ENCODE data around the gene TENT5C.

Gene TENT5C

DNA sequence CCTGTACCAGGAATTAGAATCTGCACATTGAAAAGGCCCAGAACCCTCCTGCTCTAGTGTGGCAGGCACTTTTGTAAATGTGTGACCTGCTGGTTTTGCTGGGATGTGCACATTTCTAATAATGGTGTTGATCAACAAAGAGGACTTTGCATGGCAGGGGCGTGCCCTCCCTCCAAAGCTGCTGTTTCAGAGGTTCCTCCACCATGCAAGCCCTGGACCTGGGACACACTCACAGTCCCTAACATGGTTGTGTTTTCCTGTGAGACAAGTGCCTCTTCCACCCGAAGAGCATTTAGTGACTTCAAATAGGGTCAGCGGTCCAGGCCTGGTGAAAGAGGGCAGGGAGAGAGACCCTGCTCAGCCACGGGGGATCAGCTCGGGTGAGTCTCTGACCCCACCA is 28.1 kb downstream of the TENT5C start:
- no peak for DNase-seq

DNA sequence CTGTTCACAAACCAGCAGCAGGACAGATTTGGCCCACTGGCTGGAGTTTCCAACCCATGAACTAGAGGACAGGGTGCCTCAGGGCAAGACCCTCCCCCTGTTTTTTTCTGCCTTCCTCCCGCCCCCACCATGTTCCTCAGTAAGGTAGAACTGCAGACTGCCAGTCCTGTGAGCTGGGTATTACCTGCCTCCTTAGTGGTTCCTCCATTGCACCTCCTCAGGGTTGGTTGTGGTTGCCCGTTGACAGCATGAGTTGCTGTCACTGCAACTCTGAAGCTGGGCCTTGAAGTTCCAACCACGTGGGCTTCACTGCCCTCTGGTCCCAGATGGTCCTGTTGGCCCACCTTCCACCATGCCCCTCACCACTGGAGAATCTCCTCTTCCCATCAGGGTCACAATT is 28.8 kb downstream of the TENT5C start:
- no peak for DNase-seq

DNA sequence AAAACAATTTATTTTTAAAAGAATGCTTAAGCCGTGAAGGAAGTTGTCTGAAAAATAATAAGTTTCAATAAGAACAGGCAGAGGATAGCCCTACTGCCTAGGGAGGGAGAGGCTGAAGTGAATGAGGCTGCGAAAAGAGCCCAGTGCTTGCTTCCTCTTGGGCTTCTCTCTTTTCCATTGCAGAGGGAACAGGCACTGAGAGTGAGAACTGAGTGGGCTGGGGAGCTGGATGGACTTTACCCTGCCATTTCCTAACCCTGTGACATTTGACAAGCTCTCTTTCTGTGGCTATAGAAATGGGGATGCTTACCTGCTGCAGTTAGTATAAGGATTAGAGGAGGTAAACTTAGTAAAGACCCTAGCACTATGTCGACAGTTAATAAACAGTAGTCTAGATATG is 30.0 kb downstream of the TENT5C start:
- DNase-seq = no peak

DNA sequence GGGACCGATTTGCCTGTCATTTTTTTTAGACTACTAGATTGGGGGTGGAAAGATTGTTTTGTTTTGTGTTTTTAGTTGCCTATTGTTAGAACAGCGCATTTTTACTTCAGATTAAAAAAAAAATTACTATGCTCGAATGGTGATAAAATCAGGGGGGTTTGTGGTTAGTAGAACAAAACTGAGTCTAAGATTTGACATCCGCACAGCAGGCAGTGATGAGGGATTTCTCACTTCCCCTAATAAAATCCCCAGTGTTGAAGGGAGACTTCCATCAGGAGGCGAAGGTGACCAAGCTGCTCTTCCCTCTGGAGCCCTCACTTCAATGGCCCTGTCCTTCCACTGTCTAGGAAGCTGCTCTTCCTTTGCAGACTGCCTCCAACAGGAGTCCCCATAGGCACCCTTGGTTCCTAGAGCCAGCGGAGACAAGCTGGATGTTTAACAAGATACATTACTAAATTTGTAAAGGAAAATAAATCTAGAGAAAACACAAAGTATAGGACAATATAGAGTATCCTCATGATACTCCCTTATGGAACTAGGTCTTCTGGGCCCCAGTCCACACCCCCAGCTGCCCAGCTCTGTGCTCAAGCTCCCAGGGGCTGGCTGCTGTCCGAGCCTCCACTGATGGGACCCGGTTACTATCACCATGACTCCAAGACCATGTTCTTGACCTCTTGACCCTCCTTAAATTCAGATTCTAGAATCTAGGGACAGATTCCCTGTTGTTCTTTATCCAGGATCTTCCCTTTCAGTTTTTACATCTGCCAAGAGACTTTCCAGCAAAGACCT is 31.0 kb downstream of the TENT5C start:
- no peak for DNase-seq

DNA sequence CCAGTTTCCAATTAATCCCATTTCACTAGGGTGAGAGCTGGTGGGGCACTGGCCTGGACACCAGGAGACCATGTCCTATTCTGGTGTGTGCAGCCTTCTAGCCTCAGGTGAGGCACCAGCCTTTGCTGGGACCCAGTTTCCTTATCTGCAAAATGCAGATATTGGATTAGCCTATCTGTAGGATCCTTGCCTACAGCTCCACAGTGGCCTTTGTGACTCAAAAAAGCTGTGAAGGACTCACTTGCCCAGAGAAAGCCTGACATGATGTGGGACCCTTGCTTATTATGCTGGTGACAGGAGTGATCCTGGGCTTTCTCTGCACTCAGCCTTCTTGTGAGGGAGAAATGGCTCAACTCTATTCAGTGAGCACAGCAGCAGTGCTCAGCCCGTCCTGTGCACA is 32.3 kb downstream of the TENT5C start:
- no peak for DNase-seq

DNA sequence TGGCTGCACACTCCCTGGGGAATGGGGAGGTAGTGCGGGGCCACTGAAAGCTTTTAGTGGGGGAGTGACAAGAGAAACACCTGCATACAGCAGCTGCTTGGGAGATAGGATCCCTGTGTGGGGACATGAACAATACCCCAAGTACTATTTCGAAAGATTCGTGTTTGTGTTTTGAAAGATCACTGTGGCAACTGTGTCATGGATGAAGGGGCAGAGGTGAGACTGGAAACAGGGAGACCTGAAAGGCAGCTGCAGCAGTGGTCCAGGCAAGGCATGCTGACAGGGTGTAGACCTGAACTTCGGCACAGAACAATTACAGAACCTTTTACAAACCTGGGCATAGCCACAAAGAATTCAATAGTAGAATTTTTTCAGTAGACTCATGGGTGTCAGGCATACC is 32.9 kb downstream of the TENT5C start:
- DNase-seq = no peak

DNA sequence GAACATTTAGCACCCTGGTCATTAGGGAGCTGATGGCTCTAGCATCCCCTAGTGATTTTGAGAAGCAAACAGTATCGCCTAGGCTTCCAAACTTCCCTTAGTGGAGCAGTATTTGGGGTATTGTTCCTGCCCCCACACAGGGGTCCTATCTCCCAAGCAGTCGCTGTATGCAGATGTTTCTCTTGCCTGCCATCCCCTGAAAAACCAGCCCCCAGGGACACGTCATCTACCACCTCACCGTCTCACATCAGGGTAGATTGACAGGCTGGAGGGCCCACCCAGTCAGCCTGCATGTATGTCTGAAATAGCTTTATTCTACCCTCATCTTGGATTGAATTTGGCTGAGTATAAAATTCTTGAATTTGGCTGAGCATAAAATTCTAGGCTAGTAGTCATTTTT is 33.9 kb downstream of the TENT5C start:
- no peak for DNase-seq

DNA sequence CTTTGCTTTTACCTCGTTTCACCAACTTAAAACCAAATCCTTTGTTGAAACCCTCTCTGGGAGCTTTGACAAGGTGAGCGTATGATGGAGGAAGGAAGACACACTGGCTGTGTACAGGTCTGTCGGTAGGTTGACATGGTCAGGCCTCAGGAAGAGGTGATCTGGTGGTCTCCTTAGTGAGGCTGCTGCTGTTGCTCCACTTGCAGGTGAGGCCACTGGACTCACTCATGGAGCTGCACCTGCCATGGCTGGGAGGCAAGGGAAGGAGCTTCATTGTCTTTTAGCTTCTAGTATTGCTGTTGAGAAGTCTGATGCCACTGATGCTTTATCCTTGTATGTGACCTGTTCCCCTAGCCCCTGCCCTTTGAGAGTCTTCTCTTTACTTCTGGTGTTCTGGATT is 35.7 kb downstream of the TENT5C start:
- DNase-seq = no peak

DNA sequence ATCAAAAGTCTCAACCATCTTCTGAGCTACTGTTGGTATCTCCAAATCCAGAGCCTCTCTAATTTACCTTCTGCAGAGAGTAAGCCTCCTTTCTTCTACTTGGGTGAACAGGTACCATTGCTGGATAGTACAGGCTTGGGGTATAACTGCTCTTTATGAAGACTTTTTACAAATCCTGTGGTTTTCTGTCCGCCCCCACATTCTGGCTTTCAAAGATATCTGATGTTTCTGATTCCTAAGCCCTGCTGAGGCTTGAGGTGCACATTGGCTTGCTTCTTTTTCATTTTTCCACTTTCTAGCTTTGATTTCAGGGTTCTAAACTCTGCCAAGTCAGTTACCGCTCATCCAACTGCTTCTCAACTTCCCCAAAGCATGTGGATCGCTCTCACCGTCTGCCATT is 37.1 kb downstream of the TENT5C start:
- no peak for DNase-seq

DNA sequence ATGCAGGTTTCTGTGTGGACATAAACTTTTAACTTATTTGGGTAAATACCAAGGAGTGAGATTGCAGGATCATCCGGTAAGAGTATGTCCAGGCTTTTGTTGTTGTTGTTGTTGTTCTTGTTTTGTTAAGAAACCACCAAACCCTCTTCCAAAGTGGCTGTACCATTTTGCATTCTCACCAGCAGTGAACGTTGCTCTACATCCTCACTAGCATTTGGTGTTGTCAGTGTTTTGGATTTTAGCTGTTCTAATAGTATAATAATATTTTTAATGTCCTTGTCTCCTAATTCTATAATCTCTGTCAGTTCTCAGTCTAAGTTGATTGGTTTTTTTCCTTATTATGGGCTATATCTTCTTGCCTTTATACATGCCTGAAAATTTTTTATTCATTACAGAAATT is 37.8 kb downstream of the TENT5C start:
- no peak for DNase-seq

DNA sequence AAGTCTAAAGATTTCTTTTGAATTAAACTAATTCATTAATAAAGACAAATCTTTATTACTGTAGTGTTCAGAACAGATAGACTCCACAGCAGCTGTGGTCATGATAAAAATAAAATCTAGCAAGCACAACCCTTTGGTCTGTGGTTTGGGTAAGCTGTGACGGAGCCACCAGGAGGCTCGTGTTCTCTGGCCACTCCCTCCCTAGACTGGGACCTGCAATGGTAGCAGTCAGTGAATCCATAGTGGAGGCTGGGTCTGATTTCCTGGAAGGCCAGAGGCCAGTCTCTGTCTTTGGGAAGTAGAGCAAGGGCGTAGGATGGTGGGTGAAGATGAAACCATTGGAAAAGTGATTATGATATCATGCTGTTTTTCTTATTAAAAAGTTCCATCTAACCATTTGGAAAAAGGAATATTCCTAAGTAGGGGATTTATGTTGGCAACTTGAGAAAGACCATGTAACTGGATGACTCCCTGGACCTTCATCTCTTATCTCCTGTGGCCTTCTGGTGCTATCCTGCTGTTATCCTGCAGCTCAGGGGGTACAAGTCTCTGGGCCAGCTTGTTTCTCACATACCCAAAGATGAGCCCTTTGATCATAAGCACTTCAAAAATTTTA is 39.0 kb downstream of the TENT5C start:
- no peak for DNase-seq

DNA sequence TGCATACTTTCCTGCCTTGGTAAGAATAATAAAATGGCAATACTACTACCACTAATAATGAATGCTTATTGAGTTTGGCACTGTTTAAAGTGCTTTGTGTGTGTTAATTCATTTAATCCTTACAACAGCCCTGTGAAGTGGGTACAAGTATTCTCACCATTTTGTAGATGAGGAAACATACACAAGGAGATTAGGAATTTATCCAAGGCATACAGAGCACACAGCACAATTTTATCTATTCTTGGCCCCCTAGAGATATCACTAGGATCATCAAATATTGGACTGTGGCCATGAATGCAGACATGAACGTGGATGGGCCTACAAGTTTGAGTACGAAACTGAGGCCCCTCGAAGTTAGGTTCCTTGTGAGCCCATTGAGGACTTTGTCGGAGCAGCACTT is 39.5 kb downstream of the TENT5C start:
- no peak for DNase-seq

DNA sequence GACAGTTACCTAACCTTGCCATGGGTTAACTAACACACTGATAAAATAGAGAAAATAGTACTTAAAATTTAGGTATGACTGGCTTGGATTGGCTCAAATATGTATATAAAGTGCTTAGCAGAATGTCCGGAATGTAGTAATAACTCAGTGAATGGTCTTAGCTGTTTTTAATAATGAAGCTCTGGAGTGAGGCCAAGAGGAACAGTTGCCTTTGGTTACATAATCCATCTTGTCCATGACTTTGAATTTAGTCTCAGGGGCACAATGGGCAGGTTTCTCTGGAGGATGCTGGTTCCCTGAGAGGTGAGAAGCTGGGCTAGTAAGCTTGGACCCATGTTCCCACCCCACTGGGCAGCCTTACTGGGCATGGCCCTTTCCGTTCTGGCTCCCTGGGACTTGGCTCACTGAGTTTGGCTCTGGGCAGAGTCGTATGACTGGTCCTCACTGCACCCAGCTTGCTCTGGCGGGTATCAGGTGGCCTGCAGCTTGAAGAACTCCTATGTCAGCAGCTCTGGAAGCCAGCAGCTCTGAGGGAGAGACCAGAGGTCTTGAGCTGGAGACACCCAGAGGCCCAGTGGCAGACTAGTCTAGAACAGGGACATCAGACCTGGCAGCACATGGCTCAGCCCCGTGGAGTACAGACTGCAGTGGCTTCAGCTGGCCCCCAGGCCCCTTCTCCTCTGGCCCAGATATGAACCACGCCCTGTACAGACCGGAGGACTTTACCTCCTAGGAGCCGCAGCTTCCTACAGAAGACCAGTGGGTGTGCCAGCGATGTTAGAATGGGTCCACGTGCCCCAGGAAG is 40.4 kb downstream of the TENT5C start:
- DNase-seq = no peak

DNA sequence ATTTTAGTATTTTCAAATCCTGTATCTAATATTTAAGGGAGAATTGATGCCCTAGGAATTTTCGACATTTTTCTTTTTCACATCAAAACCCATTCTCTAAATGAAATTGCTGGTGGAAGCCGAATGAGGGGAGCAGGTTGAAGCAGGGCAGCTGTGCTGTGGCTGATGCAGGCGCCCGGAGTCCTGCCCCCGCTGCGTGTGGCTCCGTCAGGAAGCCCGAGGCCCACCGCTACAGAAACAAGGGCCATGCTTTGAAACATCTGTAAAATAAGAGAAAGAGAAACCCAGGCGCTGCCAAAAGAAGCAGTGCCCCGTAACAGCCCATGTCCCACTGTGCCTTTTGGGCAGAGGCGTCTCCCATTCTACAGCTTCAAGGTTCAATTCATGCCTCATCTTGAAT is 41.1 kb downstream of the TENT5C start:
- DNase-seq = no peak

DNA sequence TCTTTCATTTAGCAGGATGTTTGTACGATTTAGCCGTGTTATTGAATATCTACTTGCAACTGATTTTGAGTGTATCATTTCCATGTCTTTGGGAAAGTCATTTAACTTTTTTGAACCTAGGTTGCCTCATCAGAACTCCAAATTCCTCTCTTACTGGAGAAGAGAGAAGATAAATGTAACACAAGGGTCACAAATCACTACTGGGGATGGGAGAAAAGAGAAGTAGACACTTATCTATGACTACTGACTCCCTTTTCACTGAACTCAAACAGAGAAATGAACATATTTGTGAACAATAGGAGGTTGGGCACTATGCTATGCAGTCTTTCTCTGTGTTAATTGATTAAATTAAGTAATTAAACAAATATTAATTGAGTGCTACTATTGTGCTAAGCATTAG is 42.2 kb downstream of the TENT5C start:
- DNase-seq = no peak

DNA sequence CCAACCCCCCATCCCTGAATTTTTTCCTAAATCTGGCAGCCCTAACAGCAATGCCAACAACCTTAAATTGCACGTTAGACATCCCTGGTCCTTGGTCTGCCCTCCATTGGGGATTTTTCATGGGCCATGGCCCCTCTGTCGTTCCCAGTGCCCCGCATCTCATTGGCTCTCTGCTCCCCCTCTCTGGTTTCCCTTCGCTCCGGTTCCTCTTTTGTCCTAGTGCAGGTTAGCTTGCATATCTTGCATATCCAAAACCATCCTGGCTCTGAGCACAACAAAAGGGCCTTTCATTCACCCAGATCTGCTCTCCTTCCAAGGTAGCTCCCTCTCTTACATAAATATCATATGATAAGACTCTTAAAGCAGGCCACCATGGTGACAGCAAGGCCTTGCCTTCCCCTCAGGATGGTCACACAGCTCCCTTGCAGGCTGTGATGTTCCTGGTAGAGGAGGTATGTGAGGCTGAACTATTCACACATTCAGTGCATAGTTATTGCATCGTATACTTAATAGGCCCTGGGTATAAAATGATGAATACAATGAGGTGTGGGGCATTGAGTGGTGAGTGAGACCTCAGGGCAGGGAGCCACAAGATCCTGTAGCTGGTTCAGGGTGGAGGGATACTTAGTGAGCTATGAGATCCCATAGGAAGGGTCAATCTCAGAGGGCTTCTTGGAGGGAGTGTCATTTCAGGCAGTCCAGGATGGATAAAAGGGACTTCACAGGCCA is 45.2 kb downstream of the TENT5C start:
- no peak for DNase-seq

DNA sequence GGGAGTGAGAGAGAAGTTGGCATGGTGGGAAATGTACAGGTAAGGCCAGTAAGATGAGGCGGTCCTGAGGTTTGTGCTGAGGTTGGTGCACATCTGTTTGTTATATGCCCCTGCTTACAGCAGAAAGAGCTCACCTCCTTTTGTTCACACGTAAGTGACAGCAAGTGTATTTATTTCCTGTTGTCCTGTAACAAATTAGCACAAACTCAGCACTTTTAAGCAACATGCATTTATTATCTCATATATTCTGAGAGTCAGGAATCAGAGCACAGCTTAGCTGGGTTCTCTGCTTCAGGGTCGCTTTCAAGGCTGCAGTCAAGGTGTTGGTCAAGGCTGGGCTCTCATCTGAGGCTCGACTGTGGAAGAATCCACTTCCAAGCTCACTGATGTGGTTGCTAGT is 45.8 kb downstream of the TENT5C start:
- no peak for DNase-seq

DNA sequence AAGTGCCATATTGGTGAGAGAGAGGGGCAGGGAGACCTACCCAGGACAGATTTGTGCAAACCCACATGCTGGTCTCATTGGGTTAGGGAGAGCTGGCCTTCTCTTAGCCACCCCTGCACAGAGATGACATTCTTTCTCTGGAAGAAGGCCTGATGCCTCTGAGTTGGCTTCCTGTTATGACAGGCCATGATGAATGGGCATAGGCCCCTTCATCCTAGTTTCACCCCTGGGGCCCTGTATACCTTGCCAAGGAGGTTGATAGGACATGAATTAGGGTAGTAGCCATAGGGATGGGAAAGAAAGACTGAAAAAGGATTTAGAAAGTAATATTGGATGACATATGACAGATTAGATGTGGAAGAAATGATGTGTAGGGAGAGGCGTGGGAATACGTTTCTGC is 46.6 kb downstream of the TENT5C start:
- DNase-seq = no peak

DNA sequence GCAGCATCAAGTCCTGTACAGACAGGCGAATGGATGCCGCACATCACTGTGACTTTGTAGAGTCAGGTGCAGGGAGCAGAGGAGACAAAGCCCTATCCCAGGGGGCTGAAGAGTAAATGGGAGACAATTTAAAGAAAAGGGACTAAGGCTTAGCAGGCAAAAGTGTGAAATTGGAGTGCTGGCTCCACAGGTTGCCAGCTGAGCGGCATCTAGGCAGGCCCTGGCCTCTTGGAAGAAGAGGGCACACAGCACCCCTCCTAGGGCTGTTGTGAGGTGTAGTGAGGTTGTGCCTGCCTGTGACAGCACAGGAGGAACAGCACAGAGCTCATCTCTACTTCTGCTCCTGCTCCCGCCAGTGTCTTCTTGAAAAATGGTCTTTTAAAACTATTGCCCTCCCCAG is 47.3 kb downstream of the TENT5C start:
- no peak for DNase-seq

DNA sequence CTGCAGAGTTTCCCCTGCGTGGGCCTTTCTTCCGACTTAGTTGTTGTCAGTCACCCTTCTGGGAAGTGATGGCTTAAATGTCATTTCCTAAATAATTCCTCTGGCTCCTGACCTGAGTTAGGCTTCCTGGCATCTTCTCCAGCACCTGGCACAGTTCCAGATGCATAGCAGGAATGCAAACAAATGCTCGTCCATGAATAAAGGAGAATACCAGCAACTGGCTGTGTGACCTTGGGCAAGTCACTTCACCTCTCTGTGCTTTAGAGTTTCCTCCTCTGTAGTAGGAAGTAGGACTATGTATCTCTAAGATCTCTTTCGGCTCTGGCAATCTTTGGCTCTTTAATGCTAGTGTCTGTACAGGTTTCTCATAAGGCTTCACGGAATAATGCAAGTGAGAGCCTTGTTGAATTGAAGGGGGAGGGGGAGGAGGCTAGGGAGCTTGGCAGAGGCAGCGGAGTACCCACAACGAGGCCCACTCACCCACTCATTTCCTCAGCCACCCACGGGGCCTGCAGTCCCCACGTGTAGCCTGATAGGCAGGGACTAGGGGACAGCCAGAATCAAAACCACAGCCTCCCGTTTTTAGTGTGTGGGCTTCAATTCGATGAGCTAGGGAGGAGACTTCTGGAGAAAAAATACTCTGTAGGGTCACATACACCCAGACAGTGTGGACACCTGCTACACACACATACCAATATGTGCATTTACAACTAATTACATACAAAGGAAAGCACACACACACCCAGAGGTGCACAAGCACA is 48.1 kb downstream of the TENT5C start:
- DNase-seq = no peak

Measured in amygdala (tissue), 56 donors.